Raji (cell line): ENCODE data around the gene MAP2K6.

Experiments used
- POLR2A ChIP-seq: IDR thresholded peaks from 2 replicates; pipeline ENCODE4 v1.6.1; 2011; ENCODE audit warnings: low read depth, low read length, control low read depth; ENCODE audit not compliant: insufficient read depth

The MAP2K6 gene

GRCh38 chr17:69495787-69496186 lies 81.3 kb downstream of the MAP2K6 start:
- no peak for TF ChIP-seq POLR2A

- no peak for TF ChIP-seq POLR2A
Observed at GRCh38 chr17:69497161-69497560, 82.7 kb downstream of the MAP2K6 start.

GRCh38 chr17:69499318-69499717 lies 84.8 kb downstream of the MAP2K6 start:
- no peak for TF ChIP-seq POLR2A

- no peak for TF ChIP-seq POLR2A
Observed at GRCh38 chr17:69500911-69501429, 86.5 kb downstream of the MAP2K6 start.

- TF ChIP-seq POLR2A: no peak
Observed at GRCh38 chr17:69501591-69502468, 87.3 kb downstream of the MAP2K6 start.

- TF ChIP-seq POLR2A: no peak
Observed at GRCh38 chr17:69503711-69504110, 89.2 kb downstream of the MAP2K6 start.

- no peak for TF ChIP-seq POLR2A
Observed at GRCh38 chr17:69505740-69506139, 91.2 kb downstream of the MAP2K6 start.

DNA sequence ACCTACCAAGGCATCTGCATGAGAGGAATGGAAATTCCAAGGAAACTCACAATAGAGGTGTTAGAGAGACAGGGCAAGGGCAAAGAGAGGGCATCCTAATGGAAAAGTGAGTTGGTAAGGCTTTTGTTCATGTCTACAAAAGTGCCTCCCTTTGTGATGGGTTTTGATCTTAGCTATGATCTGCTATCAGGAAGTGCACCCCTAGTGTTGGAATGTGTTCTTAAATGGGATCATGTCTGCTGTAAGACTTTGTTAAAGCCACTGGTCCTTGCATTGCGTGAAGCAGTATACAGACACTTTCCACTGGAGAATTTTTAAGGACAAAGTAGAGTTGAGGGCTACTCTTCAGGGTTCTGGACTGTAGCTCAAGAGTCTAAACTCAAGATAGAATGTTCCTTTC lies 92.0 kb downstream of the MAP2K6 start:
- TF ChIP-seq POLR2A: no peak

DNA sequence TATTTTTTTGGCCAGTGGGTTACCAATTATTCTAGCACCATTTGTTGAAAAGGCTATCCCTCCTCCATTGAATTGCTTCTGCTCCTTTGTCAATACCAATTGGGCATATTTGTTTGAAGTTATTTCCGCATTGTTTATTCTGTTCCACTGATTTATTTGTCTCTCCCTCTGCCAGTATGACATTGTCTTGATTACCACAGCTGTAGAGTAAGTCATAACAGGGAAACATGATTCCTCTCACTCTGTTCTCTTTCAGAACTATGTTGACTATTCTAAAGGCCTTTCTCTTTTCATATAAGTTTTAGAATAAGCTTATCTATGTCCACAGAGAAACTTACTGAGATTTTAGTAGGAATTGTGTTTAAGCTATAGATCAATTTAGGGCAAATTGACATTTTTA lies 94.3 kb downstream of the MAP2K6 start:
- no peak for TF ChIP-seq POLR2A

- TF ChIP-seq POLR2A: no peak
Observed at GRCh38 chr17:69511250-69511649, 96.8 kb downstream of the MAP2K6 start.

DNA sequence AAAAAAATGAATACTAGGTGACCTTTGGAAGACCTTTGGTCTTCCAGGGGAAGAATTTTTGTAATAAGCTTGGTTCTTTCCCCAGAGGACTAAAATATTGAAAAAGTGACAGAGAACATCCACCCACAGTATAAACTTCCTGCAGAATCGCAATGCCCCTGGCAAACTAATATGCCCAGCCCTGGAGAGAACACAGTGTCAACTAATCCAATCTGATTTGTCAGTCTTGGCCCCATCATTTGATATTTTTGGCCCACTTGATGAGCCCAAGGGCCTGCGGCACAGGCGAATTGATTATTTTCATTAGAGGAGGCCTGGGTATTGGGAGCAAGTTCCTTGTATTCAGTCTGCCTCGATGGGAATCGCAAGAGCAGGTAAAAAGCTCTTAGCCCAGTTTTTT lies 98.4 kb downstream of the MAP2K6 start:
- TF ChIP-seq POLR2A: no peak

DNA sequence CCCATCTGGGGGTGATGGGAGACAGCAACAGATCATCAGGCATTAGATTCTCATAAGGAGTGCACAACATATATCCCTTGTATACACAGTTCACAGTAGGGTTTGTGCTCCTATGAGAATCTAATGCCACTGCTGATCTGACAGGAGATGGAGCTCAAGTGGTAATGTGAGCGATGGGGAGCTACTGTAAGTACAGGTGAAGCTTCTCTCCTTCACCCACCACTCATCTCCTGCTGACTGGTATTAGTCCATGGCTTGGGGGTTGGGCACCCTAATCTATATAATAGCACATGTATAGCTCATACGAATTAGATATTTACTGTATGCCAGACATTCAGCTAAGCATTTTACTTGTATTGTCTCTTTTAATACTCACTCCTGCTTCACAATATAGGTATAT lies 101.7 kb downstream of the MAP2K6 start:
- TF ChIP-seq POLR2A: no peak

DNA sequence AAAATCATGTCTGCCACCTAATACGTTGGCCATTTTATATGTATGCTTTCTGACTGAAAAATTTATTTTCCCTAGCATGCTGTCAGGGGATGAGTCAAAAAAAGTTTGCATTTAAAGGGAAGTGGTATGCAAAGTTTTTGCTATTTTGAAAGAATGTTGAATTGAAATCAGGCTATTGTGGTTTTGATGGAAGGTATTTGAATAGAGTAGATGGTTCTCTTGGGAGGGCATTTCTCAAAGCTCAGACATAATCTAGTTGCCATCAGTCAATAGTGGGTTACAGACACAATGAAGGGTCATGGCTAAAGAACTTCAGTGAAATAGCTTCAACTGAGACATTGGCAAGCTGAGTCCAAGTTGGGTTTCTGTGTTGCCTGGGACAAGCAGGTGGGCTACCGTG lies 102.4 kb downstream of the MAP2K6 start:
- TF ChIP-seq POLR2A: no peak

GRCh38 chr17:69518951-69519350 lies 104.5 kb downstream of the MAP2K6 start:
- no peak for TF ChIP-seq POLR2A

DNA sequence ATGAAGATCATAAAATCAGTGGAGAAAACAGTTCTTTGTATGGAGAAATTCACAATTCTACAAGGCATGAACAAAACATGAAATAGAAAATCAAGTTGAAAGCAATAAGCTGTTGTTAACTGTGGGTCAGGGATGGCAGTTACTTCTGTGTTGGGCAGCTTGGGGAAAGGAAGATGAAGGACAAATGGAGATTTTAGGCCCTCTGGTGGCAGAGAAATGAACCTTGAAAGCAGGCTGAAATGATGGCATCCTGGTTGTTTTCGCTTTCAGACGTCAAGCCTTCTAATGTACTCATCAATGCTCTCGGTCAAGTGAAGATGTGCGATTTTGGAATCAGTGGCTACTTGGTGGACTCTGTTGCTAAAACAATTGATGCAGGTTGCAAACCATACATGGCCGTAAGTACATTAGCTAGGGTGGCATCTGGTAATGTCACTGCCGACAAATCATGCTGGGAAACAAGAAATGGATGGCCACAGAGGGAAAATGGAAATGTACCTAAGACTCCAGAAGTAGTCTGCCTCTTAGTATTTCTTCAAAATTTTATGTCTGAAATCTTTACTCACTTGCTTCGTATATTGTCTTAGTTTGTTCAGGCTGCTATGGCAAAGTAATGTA lies 108.9 kb downstream of the MAP2K6 start:
- TF ChIP-seq POLR2A: no peak

DNA sequence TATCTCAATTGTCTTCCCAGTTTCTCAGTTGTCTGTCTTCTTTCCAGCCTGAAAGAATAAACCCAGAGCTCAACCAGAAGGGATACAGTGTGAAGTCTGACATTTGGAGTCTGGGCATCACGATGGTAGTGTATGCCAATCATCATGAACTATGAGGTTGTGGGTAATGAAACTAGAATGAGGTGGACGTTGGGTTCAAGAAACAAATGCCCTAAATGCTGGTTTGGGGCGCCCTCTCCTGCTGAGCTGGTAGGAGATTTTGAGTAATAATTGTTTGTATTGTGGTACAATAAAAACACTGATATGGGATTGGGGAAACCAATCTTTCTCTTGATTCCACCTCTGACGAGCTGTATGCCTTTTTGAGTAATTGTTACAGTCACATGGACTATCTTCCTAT lies 110.4 kb downstream of the MAP2K6 start:
- no peak for TF ChIP-seq POLR2A
